ENCODE measurements around the gene CRY1.

The CRY1 gene

DNA sequence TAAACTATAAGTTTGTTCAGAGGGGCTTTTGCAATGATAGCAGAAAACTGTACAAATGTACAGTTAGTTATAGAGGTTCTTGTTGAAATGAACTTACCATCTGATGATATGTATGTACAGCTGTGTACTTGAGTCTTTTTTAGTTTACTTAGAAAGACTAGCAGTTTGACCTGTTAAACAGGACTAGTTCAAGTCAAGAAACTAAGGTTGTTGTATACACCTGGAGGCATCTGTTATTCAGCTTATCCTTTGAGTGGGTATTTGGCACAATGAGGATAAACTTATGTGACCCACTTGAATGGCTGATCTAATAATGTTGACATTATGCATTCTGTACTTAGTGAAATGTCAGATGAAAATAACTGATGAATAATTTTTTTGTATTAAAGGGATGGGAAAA, 119.8 kb downstream of the CRY1 start:
- DNase-seq = no peak

- DNase-seq = no peak
Observed at GRCh38 chr12:106971065-106971464, 122.3 kb downstream of the CRY1 start.

GRCh38 chr12:106964526-106964925, 128.8 kb downstream of the CRY1 start:
- DNase-seq = no peak

GRCh38 chr12:106962286-106962685, 131.1 kb downstream of the CRY1 start:
- DNase-seq = no peak

DNA sequence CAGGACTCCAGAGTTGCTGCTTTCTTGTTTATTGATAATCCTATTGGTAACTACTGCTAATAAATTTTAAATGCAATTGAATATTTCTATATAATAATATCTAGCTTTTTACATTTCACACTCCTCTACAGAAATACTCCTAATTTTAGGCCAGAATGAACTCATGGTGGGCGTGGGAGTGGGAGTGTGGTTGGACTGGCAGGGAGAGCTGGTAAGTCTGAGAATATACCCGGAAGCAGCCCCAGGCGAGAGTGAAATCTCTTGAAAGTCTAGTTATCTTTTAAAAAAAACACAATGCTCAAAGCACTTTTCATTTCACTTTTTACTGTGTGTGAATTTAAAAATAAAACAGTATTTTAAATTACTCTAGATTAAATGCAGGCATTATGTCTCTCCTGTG, 132.9 kb downstream of the CRY1 start:
- no peak for DNase-seq

DNA sequence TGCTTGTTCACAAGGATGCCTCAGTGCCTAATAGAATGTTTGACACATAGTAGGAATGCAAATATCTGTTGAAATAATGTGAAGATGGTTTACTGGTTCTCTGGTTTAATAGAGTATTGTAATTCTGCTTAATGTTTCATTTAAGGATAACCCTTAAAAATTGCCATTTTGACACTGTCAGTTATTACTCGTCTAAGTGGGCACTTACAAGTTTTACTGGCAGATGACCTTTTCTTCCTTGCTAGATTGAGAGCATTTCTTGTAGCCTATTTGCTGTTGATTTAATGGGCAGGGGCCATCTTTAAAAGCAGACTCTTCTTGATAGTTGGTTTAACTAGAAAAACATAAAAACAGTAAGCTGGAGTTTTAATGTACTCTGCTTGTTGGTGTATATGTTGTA, 135.8 kb downstream of the CRY1 start:
- DNase-seq = no peak

- peak; percentile 97 for DNase-seq
Observed at GRCh38 chr12:106956048-106956578, 137.2 kb downstream of the CRY1 start.

DNA sequence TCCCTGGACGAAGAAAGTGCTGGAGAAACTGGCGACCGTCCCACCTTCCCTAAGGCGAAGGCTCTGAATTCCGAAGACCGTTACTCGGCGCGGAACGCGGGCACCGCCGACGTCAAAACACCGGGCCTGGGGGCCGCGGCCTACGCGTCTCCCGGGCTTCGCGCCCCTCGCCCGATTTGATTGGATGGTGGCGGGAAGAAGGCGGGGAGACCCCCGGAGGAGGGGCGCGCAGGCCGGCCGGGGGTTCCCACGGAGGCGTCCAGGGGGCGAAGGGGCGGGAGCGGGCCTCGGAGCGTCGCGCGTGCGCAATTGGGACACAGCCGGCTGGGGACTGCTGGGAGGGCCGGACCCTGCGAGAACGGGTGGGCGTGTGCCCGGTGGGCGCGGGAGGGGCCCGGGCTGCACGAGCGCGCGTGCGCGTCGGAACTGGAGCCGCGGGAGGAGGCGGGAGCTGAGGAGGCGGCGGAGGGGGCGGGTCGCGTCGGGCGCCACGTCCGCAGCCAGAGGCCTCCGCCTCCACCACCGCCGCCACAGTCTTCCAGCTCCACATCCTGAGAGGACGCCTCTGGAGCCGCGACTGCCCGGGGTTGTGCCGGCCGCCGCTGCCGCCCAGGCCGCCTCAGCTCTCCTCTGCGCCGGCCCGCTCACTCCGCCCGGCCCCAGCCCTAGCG, 137.8 kb downstream of the CRY1 start, which contains the start of gene TMEM263:
TSS of gene TMEM263 (plus strand) at position 531 of the 671 bp plus-strand sequence. CDS start 11,210 bp downstream, outside the sequence.
- peak; percentile 96 for DNase-seq

DNA sequence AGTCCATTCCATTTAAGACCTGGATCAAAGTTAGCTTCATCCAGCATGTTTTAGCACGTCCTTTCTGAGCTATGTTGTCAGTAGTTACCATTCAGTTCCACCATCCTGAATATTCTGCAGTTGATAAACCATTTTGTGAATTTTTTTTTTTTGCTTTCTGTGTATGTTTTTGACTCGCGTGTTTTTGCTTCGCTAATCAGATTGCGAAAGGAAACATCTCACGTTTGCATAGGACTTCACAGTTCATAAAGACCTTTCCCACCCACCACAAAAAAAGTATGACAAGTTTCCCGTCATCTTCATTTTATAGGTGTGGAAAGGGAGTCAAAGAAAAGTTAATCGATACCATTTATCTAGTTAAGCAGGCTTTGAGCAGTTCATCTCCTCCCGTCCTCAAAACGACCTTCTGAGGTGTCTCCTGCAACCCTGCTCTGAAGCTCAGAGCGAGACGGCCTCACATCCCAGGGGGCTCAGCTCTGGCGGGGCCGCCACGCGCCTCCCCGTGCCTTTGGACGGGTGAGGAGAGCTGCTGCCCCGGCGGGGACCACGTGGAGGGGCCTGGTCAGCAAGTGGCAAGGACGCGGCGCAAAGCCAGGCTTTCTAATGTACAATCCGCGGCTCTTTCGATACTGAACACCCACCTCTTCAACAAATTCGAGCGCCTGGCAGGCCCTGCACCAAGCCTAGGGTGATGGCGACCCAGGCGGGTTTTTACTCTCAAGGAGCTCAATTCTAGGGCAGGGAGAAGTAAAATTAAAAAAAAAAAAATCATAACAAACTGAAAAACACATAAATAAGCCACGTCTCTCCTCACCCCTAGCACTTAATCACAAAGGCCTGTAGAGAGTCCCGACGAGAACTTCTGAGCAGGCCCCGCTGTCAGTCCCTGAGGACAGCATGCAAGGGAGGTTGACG, 138.6 kb downstream of the CRY1 start:
- peak; percentile 10 for DNase-seq

DNA sequence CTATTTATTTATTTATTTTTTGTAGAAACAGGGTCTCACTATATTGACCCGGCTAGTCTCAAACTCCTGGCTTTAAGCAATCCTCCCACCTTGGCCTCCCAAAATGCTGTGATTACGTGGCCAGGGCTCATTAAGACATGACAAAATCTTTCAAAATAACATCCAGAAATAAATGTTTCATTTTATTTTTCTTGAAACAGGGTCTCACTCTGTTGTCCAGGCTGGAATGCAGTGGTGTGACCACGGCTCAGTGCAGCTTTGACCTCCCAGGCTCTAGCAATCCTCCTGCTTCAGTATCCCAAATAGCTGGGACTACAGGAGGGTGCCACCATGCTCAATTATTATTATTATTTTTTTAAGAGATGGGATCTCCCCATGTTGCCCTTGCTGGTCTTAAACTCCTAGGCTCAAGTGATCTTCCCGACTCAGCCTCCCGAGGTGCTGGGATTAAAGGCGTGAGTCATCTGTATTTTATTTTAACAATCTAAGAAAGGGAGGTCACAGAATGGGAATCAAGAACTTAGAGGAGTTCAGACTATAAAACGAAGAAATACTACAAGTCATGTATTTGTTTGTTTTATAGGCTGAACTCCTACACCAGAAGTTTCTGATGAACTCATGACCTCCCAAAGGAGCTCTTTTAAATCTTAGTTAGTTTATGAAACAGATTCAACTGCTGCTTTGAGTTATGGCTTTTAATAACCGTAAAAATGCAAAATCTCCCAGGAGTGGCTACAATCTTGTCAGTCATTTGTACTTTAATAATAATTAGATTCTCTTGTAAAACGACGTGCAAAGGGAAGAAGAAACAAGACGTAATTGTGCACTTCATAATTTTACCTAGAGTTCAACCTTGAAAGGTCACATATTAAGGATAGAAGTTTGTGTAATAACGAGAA, 139.7 kb downstream of the CRY1 start:
- no peak for DNase-seq

- DNase-seq = no peak
Observed at GRCh38 chr12:106950591-106950990, 142.8 kb downstream of the CRY1 start.

- no peak for DNase-seq
Observed at GRCh38 chr12:106947461-106947860, 145.9 kb downstream of the CRY1 start.

GRCh38 chr12:106945261-106945851, 148.0 kb downstream of the CRY1 start:
- no peak for DNase-seq

- DNase-seq = no peak
Observed at GRCh38 chr12:106942775-106943174, 150.6 kb downstream of the CRY1 start.

DNA sequence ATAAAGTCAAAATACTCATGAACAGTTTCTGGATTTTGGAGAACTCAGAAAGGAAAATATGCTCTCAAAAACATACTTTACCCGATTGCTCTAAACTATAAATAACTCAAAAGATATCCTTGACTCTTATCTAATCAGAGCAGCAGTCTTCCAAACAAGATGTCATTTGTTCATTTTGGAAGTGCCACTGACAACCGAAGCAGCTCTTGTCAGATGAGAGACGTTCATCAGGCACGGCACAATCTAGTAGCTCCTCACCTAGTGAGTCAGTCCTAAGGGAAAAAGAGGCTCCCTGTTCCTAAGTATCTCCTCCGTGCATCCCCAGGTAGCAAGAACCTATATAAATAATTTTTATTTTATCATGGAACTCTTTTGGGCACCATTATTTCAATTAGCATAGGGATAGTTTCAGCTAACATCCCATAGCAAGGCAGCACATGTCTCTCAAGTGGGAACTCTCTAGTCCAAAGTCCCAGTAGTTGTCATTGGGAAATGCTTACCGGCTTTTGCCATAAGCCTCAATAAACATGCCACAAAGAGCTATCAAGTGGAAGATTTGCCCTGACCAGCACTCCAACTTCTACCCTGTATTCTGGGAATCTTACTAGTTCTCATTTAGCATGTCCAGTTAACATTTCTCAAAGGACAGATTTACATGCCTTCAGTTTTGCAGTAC, 151.7 kb downstream of the CRY1 start:
- no peak for DNase-seq
